Upper lobe of left lung (tissue), 6 donors: ENCODE data around the gene CALN1. TPM values are rescaled to one million over a fixed set of nuclear protein-coding genes. Genes with fewer than 3 reads are reported as not detected.

Source experiments
- ATAC-seq, 2 donors: fragments of 200-7000 bp; cut with Tn5 transposase; one replicate each; pipeline ENCODE4 v1.9.1; 2022; ENCODE audit warnings: mild to moderate bottlenecking in 2 of 2, moderate library complexity in 2 of 2; ENCODE audit not compliant: low FRiP score in 2 of 2
- DNase-seq, 2 donors: peaks; one replicate each; pipeline ENCODE4 v3.0.0-alpha.2; 2019 to 2020
- H3K27ac ChIP-seq, 4 donors: fragments of 200-600 bp; sonication (generic); one replicate each; pipeline ENCODE4 v1.5.1; 2016 to 2019
- H3K27me3 ChIP-seq, 4 donors: fragments of 200-600 bp; sonication (generic); one replicate each; pipeline ENCODE4 v1.5.1; 2017 to 2019
- H3K36me3 ChIP-seq, 4 donors: fragments of 200-600 bp; sonication (generic); one replicate each; pipeline ENCODE4 v1.5.1; 2016 to 2019
- H3K4me1 ChIP-seq, 4 donors: fragments of 200-600 bp; sonication (generic); one replicate each; pipeline ENCODE4 v1.5.1; 2018 to 2019
- H3K4me3 ChIP-seq, 4 donors: fragments of 200-600 bp; sonication (generic); one replicate each; pipeline ENCODE4 v1.5.1; 2017 to 2019; ENCODE audit warnings: mild to moderate bottlenecking in 2 of 4, moderate library complexity in 1 of 4
- H3K9me3 ChIP-seq, 4 donors: fragments of 200-600 bp; sonication (generic); one replicate each; pipeline ENCODE4 v1.5.1; 2018 to 2019
- CTCF ChIP-seq, 6 experiments: fragments of 450-650 bp in 4 of 6; fragments of 200-600 bp in 2 of 6; sonication (generic) in 2 of 6; IDR thresholded peaks; one replicate each; pipeline ENCODE4 v1.5.1; 2016 to 2019; ENCODE audit warnings: antibody characterized with exemption in 6 of 6
- EP300 ChIP-seq, 4 donors: sonication (generic); formaldehyde crosslinking; IDR thresholded peaks; one replicate each; pipeline ENCODE4 v1.5.1; 2017; ENCODE audit warnings: antibody characterized with exemption in 4 of 4, control low read depth in 2 of 4
- POLR2A ChIP-seq, 4 donors: fragments of 450-650 bp; IDR thresholded peaks; one replicate each; pipeline ENCODE4 v1.5.1; 2016 to 2017; ENCODE audit warnings: antibody characterized with exemption in 4 of 4, mild to moderate bottlenecking in 2 of 4
- POLR2AphosphoS5 ChIP-seq, 2 donors: sonication (generic); formaldehyde crosslinking; IDR thresholded peaks; one replicate each; pipeline ENCODE4 v1.5.1; 2017; ENCODE audit warnings: antibody characterized with exemption in 2 of 2
- WGBS, 2 donors: methylation state at CpG; one replicate each; pipeline ENCODE4 v1.1.5; 2017 to 2018; 5-methylcytosine and 5-hydroxymethylcytosine counted together
- total RNA-seq, 6 donors: library from RNA; depleted of rRNA in 4 of 6; stranded (reverse); fragments of >200 nt in 4 of 6; gene quantifications; one replicate each; pipeline versions ENCODE4 v1.1.0 to v1.2.1, GENCODE V29; 2016 to 2021
- donor health status: DM: no; HTN: no; CAD: no; lungs with moderate emphysema.
- donor health status: DM: no; HTN: yes; CAD: no; lungs with severe emphysema.

The CALN1 gene
- total RNA-seq, 6 donors from 2014 or later, result 0.24 to 0.46 TPM; not detected in 4

DNA sequence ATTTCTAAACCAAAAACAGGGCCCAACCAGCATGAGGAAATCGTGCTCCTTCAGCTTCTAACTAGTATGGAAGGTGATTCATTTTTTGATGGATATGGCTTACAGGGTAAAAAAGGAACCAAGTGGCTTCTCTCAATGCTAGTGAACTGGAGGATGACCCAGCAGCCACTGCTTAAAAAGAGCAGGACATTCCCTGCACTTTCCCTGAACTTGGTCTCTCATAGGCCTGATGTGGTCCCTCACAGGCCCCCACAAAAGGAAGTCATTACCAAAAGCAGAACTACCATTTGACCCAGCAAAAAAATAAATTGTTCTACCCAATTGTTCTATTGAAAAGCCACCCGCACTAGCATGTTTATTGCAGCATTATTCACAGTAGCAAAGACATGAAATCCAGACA lies 188.8 kb downstream of the CALN1 start:
- H3K4me1 ChIP-seq, result no peaks in the 10 kb centered on the region
- DNase-seq (no peak), ATAC-seq (no peak)
- WGBS, 2 donors, result 59 to 77% methylated on average over 2 of the region's 2 CpGs
- no peak overlapping the region for H3K27ac ChIP-seq
- no peak overlapping the region for H3K4me3 ChIP-seq
- no peaks in the 10 kb centered on the region for H3K36me3 ChIP-seq
- no peaks in the 10 kb centered on the region for H3K27me3 ChIP-seq
- no peak for TF ChIP-seq POLR2A (IDR thresholded peaks at IDR 0.05)
- no peak for TF ChIP-seq POLR2AphosphoS5 (IDR thresholded peaks at IDR 0.05)
- TF ChIP-seq EP300 (IDR thresholded peaks at IDR 0.05), result no peak
- TF ChIP-seq CTCF (IDR thresholded peaks at IDR 0.05), result no peak
- H3K9me3 ChIP-seq, result no peaks in the 10 kb centered on the region

GRCh38 chr7:72222136-72222535 lies 190.0 kb downstream of the CALN1 start:
- Histone ChIP-seq H3K9me3 (no peaks in the 10 kb centered on the region), H3K36me3 (no peaks in the 10 kb centered on the region), H3K27ac (no peak overlapping the region), H3K4me1 (no peaks in the 10 kb centered on the region), H3K4me3 (no peak overlapping the region), H3K27me3 (no peaks in the 10 kb centered on the region)
- TF ChIP-seq POLR2A (IDR thresholded peaks at IDR 0.05), result no peak
- no peak for TF ChIP-seq POLR2AphosphoS5 (IDR thresholded peaks at IDR 0.05)
- no peak for TF ChIP-seq CTCF (IDR thresholded peaks at IDR 0.05)
- TF ChIP-seq EP300 (IDR thresholded peaks at IDR 0.05), result no peak
- ATAC-seq, result no peak
- no peak for DNase-seq
- 92 to 95% methylated on average over 5 of the region's 5 CpGs for WGBS, 2 donors

DNA sequence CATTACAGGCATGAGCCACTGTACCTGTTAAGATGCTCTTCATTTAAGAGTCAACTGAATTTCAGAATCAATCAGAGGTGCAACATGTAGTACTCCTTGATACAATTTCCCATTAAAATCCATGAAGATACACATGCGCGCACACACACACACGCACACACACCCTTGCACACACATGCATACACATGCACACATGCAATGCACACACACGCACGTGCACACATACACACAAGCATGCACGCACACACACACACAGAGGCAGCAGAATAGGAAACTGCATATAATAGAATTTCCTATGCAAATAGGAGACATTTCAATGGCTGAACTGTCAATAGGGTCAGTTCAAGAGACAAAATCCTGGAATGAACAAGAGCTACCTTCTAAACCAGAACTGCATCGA lies 192.6 kb downstream of the CALN1 start:
- ATAC-seq (no peak), DNase-seq (no peak)
- H3K4me1 ChIP-seq, result no peaks in the 10 kb centered on the region
- no peaks in the 10 kb centered on the region for H3K36me3 ChIP-seq
- H3K9me3 ChIP-seq, result no peaks in the 10 kb centered on the region
- H3K27ac ChIP-seq, result no peak overlapping the region
- 94 to 95% methylated on average over 7 of the region's 7 CpGs for WGBS, 2 donors
- TF ChIP-seq CTCF (IDR thresholded peaks at IDR 0.05) (no peak), EP300 (IDR thresholded peaks at IDR 0.05) (no peak), POLR2AphosphoS5 (IDR thresholded peaks at IDR 0.05) (no peak)
- H3K4me3 ChIP-seq, result no peak overlapping the region
- H3K27me3 ChIP-seq, result no peaks in the 10 kb centered on the region

- no peak for DNase-seq
- WGBS, 2 donors, result 64 to 67% methylated on average over 5 of the region's 5 CpGs
- Histone ChIP-seq H3K27ac (no peak overlapping the region), H3K36me3 (no peaks in the 10 kb centered on the region), H3K4me3 (no peak overlapping the region), H3K4me1 (no peaks in the 10 kb centered on the region), H3K27me3 (no peaks in the 10 kb centered on the region), H3K9me3 (no peaks in the 10 kb centered on the region)
- peak; percentile 31 for ATAC-seq
- no peak for TF ChIP-seq POLR2A (IDR thresholded peaks at IDR 0.05)
- no peak for TF ChIP-seq POLR2AphosphoS5 (IDR thresholded peaks at IDR 0.05)
- no peak for TF ChIP-seq EP300 (IDR thresholded peaks at IDR 0.05)
- TF ChIP-seq CTCF (IDR thresholded peaks at IDR 0.05), result no peak
Measured at GRCh38 chr7:72217151-72217550, 195.0 kb downstream of the CALN1 start.

DNA sequence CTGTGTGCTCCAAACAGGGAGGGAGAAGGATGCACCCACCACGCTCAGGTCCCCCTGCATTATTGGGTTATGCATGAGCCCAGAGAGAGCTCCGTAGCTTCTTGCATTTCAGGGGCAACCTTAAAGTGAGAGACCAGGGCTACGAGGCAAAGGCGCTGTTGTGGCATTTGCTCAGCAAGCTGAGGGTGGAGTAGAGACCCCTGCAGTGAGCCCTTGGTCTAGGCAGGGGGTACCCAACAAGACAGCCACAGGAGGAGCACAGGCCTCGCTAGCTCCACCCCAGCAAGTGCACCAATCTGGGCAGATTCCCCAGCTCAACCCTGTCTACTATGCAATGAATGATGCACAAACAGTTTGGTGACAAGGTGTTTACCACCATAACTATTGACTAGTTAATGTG lies 198.4 kb downstream of the CALN1 start:
- Histone ChIP-seq H3K27ac (no peak overlapping the region), H3K27me3 (no peaks in the 10 kb centered on the region), H3K4me1 (no peaks in the 10 kb centered on the region), H3K4me3 (no peak overlapping the region), H3K36me3 (no peaks in the 10 kb centered on the region), H3K9me3 (no peaks in the 10 kb centered on the region)
- ATAC-seq (peak in 1 of 2 donors; percentile 28), DNase-seq (no peak)
- 69 to 85% methylated on average over 2 to 5 of the region's 5 CpGs for WGBS, 2 donors
- no peak for TF ChIP-seq CTCF (IDR thresholded peaks at IDR 0.05)
- no peak for TF ChIP-seq POLR2AphosphoS5 (IDR thresholded peaks at IDR 0.05)
- TF ChIP-seq EP300 (IDR thresholded peaks at IDR 0.05), result no peak
- no peak for TF ChIP-seq POLR2A (IDR thresholded peaks at IDR 0.05)
